ENCODE results near the gene ST6GALNAC1.

DNA sequence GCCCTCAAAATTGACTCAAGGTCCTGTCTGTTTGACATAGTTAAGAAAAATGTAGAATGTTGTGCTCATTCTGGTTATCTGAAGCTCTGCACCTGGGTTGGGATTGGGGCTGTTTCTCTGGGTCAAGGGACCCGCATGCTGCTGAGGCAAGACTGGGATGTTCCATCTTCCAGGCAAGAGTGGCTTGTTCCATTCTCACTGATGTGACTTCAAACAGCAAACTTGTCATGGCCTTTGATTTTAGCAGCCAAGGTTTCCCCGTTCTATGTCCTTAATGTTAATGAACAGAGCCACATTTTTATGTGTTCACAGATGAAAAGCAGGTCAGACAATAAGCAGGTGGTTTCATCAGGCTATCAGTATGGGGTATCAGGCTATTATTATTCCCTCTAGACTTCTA is 25.7 kb downstream of the ST6GALNAC1 start:
- TF ChIP-seq POLR2A (IDR thresholded peaks at IDR 0.05; ENCODE audit: low read length) (no peak), GATA1 (IDR thresholded peaks at IDR 0.05; ENCODE audit: low read depth, low read length) (no peak)
